Activated CD4-positive, alpha-beta T cell treated with anti-CD3 and anti-CD28 coated beads, Interleukin-2, Interleukin-6, amounts not matched to agents 100 ng/mL and 50 ng/mL, durations not matched to agents 16 hours and 8 hours (primary cell): ENCODE measurements around the gene GRID1.

Source experiments
- DNase-seq: peaks from one replicate; pipeline ENCODE4 v3.0.0-alpha.2; 2020

The GRID1 gene

DNA sequence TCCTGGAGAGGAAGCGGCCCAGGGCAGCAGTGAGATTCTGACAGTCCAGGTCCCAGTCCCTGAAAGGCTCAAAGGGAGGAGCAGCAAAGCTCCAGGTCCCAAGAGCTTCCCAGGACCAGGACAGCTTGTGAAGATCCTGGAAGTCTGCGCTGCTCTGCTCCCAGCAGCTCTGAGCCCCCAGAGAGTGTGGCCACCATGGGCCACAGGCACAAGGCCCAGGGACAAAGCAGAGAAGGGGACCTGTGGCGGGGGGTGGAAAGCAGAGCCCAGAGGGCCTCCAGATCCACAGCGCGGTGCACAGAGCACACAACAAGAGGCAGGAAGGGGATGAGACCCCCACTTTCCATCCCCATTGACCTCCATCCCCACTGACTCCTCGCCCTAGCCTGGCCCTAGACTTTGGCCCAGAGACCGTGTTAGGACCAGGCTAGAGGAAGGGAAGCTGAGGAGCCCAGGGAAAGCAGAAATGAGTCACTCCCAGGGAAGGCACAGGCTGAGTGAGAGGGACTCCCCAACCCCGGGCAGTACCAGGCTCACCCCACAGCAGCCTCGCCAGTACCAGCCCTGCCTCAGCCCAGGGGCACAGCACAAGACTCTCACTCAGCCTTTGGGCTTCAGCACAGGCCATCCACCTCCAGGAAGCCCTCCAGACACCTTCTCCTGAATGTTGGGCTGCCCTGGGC is 75.5 kb downstream of the GRID1 start:
- DNase-seq = no peak

- no peak for DNase-seq
Observed at GRCh38 chr10:86289577-86289868, 77.1 kb downstream of the GRID1 start.

GRCh38 chr10:86288695-86289576 is 77.7 kb downstream of the GRID1 start:
- no peak for DNase-seq

GRCh38 chr10:86287966-86288579 is 78.5 kb downstream of the GRID1 start:
- no peak for DNase-seq

DNA sequence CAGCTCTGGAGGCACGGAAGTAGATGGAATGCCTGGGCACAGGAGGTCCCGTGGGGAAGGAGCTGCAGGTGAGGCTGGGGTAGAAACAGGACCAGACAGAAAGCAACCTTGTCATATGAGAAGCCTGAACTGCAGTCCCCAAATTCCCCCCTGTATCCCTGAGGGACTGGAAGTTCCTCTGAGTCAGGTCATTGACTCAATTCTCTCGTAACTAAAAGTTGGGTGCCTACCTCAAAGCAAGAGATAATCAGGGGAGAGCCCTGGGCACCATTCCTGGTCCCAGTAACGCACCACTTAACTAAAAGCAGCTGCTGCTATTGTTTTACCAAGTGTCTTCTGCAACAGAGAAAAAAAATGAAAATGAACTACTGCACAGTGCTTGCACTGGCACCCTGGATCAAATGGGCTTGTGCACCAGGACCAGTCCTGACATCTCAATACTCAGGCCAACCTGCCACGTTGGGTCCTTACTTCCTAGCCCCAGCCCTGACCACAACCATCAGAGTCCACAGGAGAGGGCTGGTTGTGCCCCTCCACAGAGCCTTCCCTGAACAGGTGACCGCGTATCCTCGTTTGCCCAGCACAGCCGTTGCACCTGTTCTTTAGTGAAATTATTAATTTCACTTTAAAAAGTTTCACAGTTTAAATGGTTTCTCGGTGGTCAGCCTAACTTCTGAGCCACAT is 79.3 kb downstream of the GRID1 start:
- DNase-seq = no peak

GRCh38 chr10:86286236-86287109 is 80.1 kb downstream of the GRID1 start:
- DNase-seq = no peak

DNA sequence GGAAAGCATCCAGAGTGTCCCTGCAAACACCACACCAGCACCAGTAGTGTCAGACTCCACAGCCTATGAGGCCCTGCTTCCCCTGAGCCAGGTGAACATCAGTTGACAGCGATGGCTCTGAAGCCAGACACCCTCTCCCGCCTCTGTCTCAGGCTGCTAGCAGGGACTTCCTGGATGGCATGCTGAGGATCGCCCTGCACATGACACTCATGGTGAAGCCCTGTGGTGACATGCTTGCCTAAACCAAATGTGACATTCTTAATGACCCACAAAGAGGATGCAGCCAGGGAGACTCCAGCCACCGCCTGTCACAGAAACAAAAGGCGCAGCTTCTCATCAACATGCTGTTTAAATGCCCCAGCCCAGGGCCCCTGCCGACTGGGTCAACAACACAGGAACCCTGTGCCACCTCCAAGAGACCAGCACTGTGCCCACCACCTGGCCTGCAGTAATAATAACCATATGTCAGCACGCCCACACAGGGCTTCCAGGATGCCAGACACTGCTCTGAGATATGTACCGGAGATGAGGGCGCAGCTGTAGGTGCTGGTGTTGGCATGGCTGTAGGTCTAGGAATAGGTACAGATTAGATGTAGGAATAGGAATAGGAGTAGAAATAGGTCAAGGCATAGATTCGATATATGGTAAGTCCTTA is 81.3 kb downstream of the GRID1 start:
- DNase-seq = no peak

DNA sequence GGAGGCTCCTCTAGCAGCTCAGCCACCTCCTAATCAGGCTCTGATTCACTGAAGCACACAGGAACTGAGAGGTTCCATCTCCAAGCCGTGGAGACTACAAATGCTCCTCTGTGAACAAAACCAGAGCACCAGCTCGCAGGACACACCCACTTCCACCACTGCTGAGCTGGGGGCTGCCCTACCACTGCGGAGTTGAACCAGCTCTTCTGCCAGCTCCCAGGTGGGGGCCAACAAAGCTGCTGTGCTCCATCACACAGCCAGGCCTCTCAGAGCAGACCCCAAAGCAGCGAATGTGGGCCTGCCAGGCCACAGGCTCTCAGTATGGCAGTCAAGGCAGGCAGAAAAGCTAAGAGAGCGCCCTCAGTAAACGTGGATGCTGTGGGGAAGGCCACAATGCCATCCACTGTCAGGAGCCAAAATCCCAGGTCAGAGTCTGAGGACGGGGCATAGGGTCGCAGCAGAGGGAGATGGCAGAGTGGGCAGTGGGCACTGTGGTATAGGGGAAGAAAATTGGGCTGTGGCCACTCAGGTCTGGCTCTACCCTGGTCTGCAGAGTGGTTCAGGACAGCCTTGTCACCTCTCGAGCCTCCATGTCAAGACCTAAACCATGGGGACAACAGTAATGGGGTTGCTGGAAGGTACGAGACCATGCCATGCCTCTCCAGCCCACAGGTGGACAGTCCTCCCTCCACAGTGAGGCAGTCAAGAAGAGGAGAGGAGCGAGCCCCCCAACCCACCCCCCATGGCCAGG is 82.1 kb downstream of the GRID1 start:
- DNase-seq = no peak

DNA sequence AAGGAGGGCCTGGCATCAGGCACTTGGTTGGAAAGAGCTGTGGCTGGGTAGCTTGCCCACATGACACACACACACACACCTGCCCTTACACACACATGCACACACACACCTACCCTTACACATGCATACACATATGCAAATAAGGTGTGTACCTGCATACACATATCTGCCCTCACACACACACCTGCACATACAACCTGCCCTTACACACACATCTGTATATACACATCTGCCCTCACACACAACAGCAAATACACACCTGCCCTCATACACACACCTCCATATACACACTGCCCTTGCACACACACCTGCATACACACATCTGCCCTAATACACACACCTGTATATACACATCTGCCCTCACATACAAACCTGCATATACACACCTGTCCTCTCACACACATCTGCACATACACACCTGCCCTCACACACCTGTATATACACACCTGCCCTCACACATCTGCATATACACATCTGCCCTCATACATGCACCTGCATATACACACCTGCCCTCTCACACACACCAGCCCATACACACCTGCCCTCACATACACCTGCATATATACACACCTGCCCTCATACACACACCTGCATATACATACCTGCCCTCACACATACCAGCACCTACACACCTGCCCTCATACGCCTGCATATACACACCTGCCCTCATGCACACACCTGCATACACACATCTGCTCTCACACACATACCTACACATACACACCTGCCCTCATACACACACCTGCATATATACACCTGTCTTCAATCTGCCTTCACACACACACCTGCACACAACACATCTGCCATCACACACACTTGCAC is 82.9 kb downstream of the GRID1 start:
- no peak for DNase-seq

DNA sequence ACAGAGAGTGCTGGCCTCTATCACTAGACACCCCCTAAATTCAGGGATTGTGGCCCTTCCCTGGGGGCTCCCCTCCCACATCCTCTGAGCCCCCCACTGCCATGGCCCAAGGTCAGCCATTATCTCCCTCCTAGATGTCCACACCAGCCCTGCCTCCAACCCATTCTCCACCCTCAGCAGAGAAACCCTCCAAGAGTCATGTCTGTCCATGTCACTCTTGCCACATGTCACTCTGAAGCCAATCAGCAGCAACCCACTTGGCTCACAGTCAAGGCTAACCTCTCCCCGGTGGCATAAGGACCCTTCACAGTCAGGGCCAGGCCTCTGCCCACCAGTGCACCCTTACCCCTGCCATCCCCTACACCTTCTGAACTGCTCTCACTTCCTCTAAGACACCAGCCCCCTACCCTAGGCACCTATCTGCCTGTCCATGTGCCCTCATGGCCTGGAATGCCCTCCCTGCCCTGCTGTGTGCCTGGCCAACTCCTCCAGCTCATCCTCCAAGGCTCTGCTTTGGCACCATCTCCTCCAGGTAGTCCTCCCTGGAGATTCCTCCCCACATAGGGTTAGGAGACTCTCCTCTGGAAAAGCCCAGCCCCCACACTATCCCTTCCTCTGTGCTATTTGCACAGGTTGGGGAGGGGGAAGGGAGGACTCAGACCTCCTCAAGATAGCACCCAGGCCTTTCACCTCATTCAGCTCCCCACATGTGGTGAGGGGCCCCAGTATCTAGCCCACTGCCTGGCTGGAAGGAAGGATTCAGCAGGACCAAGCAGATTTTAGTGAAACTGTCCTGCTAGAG is 83.7 kb downstream of the GRID1 start:
- no peak for DNase-seq

GRCh38 chr10:86281396-86281795 is 85.2 kb downstream of the GRID1 start:
- DNase-seq = no peak

DNA sequence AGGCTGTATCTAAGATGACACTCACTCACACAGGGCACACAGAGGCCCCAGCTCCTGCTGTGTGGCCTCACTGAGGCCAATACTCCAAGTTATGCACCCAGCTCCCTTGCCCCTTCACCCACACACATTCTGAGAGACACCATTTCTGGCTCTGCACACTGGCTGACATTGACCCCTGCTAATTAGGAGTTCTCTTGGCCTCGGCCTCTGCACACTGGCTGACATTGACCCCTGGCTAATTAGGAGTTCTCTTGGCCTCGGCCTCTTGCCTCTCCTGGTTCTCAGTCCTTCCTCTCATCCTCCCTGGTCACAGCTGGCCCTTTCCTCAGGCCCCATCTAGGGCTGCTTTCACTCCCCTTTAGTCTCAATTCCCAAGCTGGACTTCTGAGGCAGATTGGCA is 97.3 kb downstream of the GRID1 start:
- DNase-seq = no peak

- no peak for DNase-seq
Observed at GRCh38 chr10:86267286-86268195, 99.1 kb downstream of the GRID1 start.

DNA sequence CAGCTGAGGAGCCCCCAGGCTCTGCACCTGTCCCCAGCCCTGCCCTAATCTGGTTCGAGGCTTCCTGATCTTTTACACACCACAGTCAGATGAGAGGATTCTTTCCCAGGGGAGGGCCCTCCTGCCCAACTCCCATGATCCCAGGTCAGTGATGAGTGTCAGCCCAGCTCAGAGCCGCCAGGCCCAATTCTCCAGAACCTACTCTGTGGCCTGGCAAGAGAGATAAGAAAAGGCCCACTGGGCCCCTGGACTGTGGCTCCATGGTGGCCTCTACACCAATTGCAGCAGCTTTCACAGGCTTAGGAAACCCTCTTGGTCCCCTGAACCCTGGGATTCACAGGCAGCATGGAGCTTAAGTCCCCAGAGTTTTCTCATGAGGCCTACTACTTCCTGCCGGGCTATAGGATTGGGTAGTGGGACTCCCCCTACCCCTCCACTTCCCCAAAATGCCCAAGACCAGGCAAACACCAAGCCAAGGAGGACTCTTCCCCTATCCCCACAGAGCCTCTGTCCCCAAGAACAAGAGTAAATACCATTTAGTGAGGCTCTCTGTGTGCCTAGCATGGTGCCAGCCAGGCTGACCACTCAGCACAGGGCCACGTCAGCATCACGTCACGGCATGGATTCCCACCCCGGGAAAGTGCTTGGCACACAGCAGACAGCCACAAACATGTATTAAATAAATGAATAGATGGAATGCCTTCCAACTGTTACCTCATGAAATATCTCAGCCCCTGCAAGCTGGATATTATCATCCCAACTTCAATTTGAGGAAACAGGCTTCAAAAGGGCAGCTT is 100.0 kb downstream of the GRID1 start:
- no peak for DNase-seq

DNA sequence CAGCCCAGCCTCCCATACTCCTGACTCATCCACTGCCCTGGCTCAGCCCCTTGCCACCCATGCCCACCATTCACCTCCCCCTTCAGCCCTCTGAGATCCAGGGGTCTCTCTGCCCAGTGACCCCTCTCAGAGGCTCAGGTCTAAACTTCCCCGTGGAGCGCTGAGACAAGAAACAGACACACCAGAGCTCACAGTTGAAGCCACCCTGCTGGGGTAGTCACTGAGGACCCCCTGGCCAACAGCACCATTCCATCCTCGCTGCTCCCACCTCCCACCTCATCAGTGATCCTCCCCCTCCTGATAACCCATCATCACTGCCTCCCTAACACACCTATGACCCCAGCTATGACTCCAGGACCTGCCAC is 100.7 kb downstream of the GRID1 start:
- DNase-seq = no peak

DNA sequence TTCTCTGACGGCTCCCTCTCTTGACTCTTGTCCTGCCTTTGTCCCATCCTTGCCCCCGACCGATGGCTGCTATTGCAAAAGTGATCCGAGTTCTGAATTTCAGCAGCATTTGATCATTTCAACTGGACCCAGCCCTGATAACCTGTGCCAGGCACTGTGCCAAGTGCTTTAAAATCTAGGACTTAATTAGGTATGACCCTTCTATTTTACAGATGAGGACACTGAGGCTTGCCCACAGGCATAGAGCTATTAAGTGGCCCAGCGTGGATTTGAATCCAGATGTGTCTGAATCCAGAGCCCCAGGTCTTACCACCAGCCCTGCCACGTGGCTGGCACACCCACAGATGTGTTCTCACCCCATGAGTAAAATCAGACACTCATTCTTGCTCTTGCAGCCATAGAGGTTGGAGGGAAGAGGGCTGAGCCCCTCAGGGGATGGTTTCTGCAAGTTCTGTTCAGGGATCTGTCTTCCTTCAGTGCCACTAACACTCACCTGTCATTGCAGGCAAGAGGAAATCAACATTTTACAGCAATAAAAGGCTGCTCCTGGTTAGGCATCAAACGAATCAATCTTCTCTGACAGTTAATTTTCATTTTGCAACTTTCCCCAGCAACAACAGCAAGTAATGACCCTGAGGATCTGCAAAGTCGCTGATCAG is 101.2 kb downstream of the GRID1 start:
- DNase-seq = no peak
